HepG2 (cell line): ENCODE results near the gene CAPN12. TPM values are rescaled to one million over a fixed set of nuclear protein-coding genes. Genes with fewer than 3 reads are reported as not detected.
A peak's percentile ranks its signal among the peaks of the same experiment; 100 is the strongest.

Experiments
- ATAD3A ChIP-seq: sonication (generic); formaldehyde crosslinking; IDR thresholded peaks from 2 replicates; pipeline ENCODE4 v1.4.0; 2020; ENCODE audit warnings: missing genetic modification reagents
- HES4 ChIP-seq: sonication (generic); formaldehyde crosslinking; IDR thresholded peaks from 2 replicates; pipeline ENCODE4 v1.9.0; 2021; ENCODE audit warnings: mild to moderate bottlenecking, missing genetic modification reagents, borderline replicate concordance
- HOXA9 ChIP-seq: sonication (generic); formaldehyde crosslinking; IDR thresholded peaks from 2 replicates; pipeline ENCODE4 v1.8.1; 2022; ENCODE audit warnings: missing genetic modification reagents, mild to moderate bottlenecking, moderate library complexity, borderline replicate concordance
- IKZF4 ChIP-seq: sonication (generic); formaldehyde crosslinking; IDR thresholded peaks from 2 replicates; pipeline ENCODE4 v1.5.1; 2020; ENCODE audit warnings: borderline replicate concordance, mild to moderate bottlenecking, low read depth, missing genetic modification reagents; ENCODE audit errors: not compliant biosample characterization
- ISL2 ChIP-seq: sonication (generic); formaldehyde crosslinking; IDR thresholded peaks from 2 replicates; pipeline ENCODE4 v1.5.0; 2020; ENCODE audit warnings: missing genetic modification reagents
- MBD4 ChIP-seq: IDR thresholded peaks from 2 replicates; pipeline ENCODE4 v1.6.1; 2012; ENCODE audit warnings: low read length, inconsistent platforms, borderline replicate concordance
- MED1 ChIP-seq: sonication (generic); formaldehyde crosslinking; IDR thresholded peaks from 2 replicates; pipeline ENCODE4 v1.4.0; 2020; ENCODE audit warnings: missing genetic modification reagents
- PTBP1 ChIP-seq: fragments of 200-400 bp; formaldehyde crosslinking; IDR thresholded peaks from 2 replicates; pipeline ENCODE4 v1.6.1; 2018; ENCODE audit warnings: low read length, low read depth; ENCODE audit not compliant: poor library complexity, severe bottlenecking
- REXO4 ChIP-seq: sonication (generic); formaldehyde crosslinking; IDR thresholded peaks from 2 replicates; pipeline ENCODE4 v1.8.0; 2022; ENCODE audit warnings: missing genetic modification reagents, mild to moderate bottlenecking, borderline replicate concordance
- SETDB1 ChIP-seq: sonication (generic); formaldehyde crosslinking; IDR thresholded peaks from 2 replicates; pipeline ENCODE4 v1.5.1; 2020; ENCODE audit warnings: missing genetic modification reagents, mild to moderate bottlenecking, borderline replicate concordance
- TAF15 ChIP-seq: fragments of 200-400 bp; formaldehyde crosslinking; IDR thresholded peaks from one replicate; pipeline ENCODE4 v1.6.1; 2018; ENCODE audit warnings: mild to moderate bottlenecking, low read depth, low read length; ENCODE audit not compliant: poor library complexity, severe bottlenecking
- TOPORS ChIP-seq: sonication (generic); formaldehyde crosslinking; IDR thresholded peaks from 2 replicates; pipeline ENCODE4 v1.8.0; 2023; ENCODE audit warnings: mild to moderate bottlenecking, missing genetic modification reagents
- U2AF2 ChIP-seq: fragments of 200-400 bp; formaldehyde crosslinking; IDR thresholded peaks from 2 replicates; pipeline ENCODE4 v1.6.1; 2017; ENCODE audit warnings: low read depth, mild to moderate bottlenecking, low read length
- ZKSCAN1 ChIP-seq: fragments of 150-350 bp; IDR thresholded peaks from 2 replicates; pipeline ENCODE4 v1.6.1; 2014; ENCODE audit warnings: low read length
- ZNF33B ChIP-seq: sonication (generic); formaldehyde crosslinking; IDR thresholded peaks from 2 replicates; pipeline ENCODE4 v1.5.1; 2020; ENCODE audit warnings: mild to moderate bottlenecking, missing genetic modification reagents
- ZNF550 ChIP-seq: sonication (generic); formaldehyde crosslinking; IDR thresholded peaks from 2 replicates; pipeline ENCODE4 v1.4.0; 2020; ENCODE audit warnings: mild to moderate bottlenecking, missing genetic modification reagents, borderline replicate concordance
- ZNF616 ChIP-seq: sonication (generic); formaldehyde crosslinking; IDR thresholded peaks from 2 replicates; pipeline ENCODE4 v1.5.0; 2020; ENCODE audit warnings: low read depth, mild to moderate bottlenecking, missing genetic modification reagents
- ZNF724P ChIP-seq: sonication (generic); formaldehyde crosslinking; IDR thresholded peaks from 2 replicates; pipeline ENCODE4 v1.8.0; 2022; ENCODE audit warnings: missing genetic modification reagents, borderline replicate concordance
- ZNF781 ChIP-seq: sonication (generic); formaldehyde crosslinking; IDR thresholded peaks from 2 replicates; pipeline ENCODE4 v1.5.1; 2020; ENCODE audit warnings: borderline replicate concordance, mild to moderate bottlenecking, missing genetic modification reagents; ENCODE audit errors: not compliant biosample characterization
- ZNF816 ChIP-seq: sonication (generic); formaldehyde crosslinking; IDR thresholded peaks from 2 replicates; pipeline ENCODE4 v1.8.0; 2022; ENCODE audit warnings: missing genetic modification reagents, mild to moderate bottlenecking, borderline replicate concordance
- ZNF878 ChIP-seq: sonication (generic); formaldehyde crosslinking; IDR thresholded peaks from 2 replicates; pipeline ENCODE4 v1.8.1; 2023; ENCODE audit warnings: mild to moderate bottlenecking, missing genetic modification reagents, moderate library complexity
- ZSCAN20 ChIP-seq: sonication (generic); formaldehyde crosslinking; IDR thresholded peaks from 2 replicates; pipeline ENCODE4 v1.4.0; 2020; ENCODE audit warnings: missing genetic modification reagents, mild to moderate bottlenecking, borderline replicate concordance
- polyA plus RNA-seq, 8 experiments: library from polyadenylated mRNA; depleted of rRNA in 3 of 8; stranded (reverse) in 7 of 8; unstranded in 1 of 8; fragments of >200 nt; fragmentation: Illumina TruSeq in 4 of 8; extraction: Trizol in 4 of 8; gene quantifications; 2 replicates each; pipeline versions ENCODE4 v1.2.1 to v1.2.3, GENCODE V29; 2011 to 2016; ENCODE audit warnings: low read depth in 4 of 8, missing spikeins in 1 of 8, mixed read lengths in 1 of 8; ENCODE audit not compliant: insufficient read depth in 1 of 8
- total RNA-seq, 5 experiments: library from RNA; depleted of rRNA; stranded (reverse); fragments of >200 nt; fragmentation: Illumina TruSeq; extraction: Trizol; gene quantifications; 2 replicates each; pipeline ENCODE4 v1.2.3, GENCODE V29; 2016; ENCODE audit warnings: low read depth in 1 of 5
- TF ChIP-seq, protein P1 (sequence below): sonication (generic); formaldehyde crosslinking; IDR thresholded peaks from 2 replicates; pipeline ENCODE4 v1.8.0; 2022; ENCODE audit warnings: mild to moderate bottlenecking, missing genetic modification reagents, moderate library complexity
- TF ChIP-seq, protein P2 (sequence below): IDR thresholded peaks from 2 replicates; pipeline ENCODE4 v1.6.1; 2016; ENCODE audit warnings: mild to moderate bottlenecking, missing biosample characterization, missing genetic modification reagents
- TF ChIP-seq, protein P3 (sequence below): IDR thresholded peaks from 2 replicates; pipeline ENCODE4 v1.6.1; 2016; ENCODE audit warnings: low read depth

CAPN12 gene
- total and polyA plus RNA-seq, 2 of the 13 experiments (the other 11 are each of a cell fraction or from before 2014, with no cell fraction given): 1.6 to 13.6 TPM

DNA sequence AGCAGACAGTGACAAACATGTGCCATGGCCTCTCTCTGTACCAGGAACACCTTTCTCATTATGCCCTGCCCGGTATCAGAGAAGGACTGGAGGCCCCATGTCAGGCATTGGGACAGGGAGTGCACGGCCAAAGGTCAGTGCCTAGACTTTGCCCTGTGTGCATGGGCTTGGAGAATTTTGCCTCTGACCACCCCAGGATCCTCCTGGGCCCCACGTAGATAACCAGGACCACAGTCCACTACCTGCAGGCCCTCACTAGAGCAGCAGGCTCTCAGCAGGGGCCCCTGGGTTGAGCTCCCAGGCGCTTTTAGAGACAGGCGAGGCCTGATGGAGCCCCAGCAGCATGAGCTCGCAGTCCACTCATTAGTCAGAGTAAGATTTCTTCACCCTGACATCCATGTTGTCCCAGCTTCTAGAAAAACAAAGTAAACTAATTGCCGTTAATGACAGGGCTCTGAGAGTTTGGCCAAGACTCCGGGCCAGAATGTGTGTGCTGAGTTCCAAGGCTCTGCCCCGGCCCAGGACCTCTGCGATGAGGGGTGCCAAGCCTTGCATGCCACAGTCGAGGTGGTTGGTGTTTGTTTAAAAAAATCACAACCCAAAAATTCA, 42.7 kb downstream of the CAPN12 start (continued):
- TF ChIP-seq TAF15 (no peak), ZSCAN20 (CRISPR knock-in tag) (0 out of 2 replicates have a peak, but pooled peaks have one; percentile 31), PTBP1 (no peak), REXO4 (CRISPR knock-in tag) (no peak), TOPORS (no peak), ISL2 (CRISPR knock-in tag) (peak; percentile 85), ATAD3A (CRISPR knock-in tag) (no peak), HOXA9 (CRISPR knock-in tag) (no peak), HES4 (CRISPR knock-in tag) (no peak), MED1 (peak; percentile 92), ZNF550 (CRISPR knock-in tag) (no peak), ZNF816 (CRISPR knock-in tag) (0 out of 2 replicates have a peak, but pooled peaks have one; percentile 64), SETDB1 (CRISPR knock-in tag) (no peak), ZNF781 (no peak), ZNF616 (no peak), MBD4 (no peak), U2AF2 (no peak), ZNF724P (CRISPR knock-in tag) (no peak), ZKSCAN1 (no peak), ZNF33B (CRISPR knock-in tag) (no peak), IKZF4 (no peak), ZNF878 (0 out of 2 replicates have a peak, but pooled peaks have one; percentile 15)
- TF ChIP-seq, protein P1, sequence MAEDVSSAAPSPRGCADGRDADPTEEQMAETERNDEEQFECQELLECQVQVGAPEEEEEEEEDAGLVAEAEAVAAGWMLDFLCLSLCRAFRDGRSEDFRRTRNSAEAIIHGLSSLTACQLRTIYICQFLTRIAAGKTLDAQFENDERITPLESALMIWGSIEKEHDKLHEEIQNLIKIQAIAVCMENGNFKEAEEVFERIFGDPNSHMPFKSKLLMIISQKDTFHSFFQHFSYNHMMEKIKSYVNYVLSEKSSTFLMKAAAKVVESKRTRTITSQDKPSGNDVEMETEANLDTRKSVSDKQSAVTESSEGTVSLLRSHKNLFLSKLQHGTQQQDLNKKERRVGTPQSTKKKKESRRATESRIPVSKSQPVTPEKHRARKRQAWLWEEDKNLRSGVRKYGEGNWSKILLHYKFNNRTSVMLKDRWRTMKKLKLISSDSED (CRISPR knock-in tag): no peak
- TF ChIP-seq, protein P2, sequence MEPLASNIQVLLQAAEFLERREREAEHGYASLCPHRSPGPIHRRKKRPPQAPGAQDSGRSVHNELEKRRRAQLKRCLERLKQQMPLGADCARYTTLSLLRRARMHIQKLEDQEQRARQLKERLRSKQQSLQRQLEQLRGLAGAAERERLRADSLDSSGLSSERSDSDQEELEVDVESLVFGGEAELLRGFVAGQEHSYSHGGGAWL: no peak
- TF ChIP-seq, protein P3, sequence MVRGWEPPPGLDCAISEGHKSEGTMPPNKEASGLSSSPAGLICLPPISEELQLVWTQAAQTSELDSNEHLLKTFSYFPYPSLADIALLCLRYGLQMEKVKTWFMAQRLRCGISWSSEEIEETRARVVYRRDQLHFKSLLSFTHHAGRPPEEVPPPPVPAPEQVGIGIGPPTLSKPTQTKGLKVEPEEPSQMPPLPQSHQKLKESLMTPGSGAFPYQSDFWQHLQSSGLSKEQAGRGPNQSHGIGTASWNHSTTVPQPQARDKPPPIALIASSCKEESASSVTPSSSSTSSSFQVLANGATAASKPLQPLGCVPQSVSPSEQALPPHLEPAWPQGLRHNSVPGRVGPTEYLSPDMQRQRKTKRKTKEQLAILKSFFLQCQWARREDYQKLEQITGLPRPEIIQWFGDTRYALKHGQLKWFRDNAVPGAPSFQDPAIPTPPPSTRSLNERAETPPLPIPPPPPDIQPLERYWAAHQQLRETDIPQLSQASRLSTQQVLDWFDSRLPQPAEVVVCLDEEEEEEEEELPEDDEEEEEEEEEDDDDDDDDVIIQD (CRISPR knock-in tag): 0 out of 2 replicates have a peak, but pooled peaks have one; percentile 20
